Measurements from ENCODE around the gene PLXNA4. TPM values are rescaled to one million over a fixed set of nuclear protein-coding genes. Genes with fewer than 3 reads are reported as not detected.

Gene PLXNA4
- total RNA-seq, 1 experiment from 2014 or later, result 0.81 TPM

DNA sequence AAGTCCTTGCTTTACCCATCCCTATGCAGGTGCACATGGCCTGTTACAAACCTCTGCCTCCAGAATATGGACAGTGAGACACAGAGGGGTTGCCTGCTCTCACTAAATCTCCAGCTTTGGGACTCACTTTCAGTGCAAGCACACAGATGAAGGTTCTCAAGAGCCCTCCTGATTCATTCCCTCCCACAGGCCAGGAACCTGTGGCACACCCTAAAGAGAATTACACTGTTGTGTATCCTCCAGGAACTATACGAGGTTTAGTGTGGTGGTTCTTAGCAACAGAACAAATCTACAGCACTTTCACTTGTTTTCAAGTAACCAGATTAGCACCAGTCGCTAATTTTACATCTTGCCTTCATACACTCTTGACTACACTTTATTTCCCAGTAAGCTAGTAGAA is 192.3 kb downstream of the PLXNA4 start (continued):
- TF ChIP-seq, protein P1, sequence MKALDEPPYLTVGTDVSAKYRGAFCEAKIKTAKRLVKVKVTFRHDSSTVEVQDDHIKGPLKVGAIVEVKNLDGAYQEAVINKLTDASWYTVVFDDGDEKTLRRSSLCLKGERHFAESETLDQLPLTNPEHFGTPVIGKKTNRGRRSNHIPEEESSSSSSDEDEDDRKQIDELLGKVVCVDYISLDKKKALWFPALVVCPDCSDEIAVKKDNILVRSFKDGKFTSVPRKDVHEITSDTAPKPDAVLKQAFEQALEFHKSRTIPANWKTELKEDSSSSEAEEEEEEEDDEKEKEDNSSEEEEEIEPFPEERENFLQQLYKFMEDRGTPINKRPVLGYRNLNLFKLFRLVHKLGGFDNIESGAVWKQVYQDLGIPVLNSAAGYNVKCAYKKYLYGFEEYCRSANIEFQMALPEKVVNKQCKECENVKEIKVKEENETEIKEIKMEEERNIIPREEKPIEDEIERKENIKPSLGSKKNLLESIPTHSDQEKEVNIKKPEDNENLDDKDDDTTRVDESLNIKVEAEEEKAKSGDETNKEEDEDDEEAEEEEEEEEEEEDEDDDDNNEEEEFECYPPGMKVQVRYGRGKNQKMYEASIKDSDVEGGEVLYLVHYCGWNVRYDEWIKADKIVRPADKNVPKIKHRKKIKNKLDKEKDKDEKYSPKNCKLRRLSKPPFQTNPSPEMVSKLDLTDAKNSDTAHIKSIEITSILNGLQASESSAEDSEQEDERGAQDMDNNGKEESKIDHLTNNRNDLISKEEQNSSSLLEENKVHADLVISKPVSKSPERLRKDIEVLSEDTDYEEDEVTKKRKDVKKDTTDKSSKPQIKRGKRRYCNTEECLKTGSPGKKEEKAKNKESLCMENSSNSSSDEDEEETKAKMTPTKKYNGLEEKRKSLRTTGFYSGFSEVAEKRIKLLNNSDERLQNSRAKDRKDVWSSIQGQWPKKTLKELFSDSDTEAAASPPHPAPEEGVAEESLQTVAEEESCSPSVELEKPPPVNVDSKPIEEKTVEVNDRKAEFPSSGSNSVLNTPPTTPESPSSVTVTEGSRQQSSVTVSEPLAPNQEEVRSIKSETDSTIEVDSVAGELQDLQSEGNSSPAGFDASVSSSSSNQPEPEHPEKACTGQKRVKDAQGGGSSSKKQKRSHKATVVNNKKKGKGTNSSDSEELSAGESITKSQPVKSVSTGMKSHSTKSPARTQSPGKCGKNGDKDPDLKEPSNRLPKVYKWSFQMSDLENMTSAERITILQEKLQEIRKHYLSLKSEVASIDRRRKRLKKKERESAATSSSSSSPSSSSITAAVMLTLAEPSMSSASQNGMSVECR (CRISPR knock-in tag; IDR thresholded peaks at IDR 0.05; ENCODE audit: borderline replicate concordance), result no peak
- TF ChIP-seq, protein P2, sequence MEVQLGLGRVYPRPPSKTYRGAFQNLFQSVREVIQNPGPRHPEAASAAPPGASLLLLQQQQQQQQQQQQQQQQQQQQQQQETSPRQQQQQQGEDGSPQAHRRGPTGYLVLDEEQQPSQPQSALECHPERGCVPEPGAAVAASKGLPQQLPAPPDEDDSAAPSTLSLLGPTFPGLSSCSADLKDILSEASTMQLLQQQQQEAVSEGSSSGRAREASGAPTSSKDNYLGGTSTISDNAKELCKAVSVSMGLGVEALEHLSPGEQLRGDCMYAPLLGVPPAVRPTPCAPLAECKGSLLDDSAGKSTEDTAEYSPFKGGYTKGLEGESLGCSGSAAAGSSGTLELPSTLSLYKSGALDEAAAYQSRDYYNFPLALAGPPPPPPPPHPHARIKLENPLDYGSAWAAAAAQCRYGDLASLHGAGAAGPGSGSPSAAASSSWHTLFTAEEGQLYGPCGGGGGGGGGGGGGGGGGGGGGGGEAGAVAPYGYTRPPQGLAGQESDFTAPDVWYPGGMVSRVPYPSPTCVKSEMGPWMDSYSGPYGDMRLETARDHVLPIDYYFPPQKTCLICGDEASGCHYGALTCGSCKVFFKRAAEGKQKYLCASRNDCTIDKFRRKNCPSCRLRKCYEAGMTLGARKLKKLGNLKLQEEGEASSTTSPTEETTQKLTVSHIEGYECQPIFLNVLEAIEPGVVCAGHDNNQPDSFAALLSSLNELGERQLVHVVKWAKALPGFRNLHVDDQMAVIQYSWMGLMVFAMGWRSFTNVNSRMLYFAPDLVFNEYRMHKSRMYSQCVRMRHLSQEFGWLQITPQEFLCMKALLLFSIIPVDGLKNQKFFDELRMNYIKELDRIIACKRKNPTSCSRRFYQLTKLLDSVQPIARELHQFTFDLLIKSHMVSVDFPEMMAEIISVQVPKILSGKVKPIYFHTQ (CRISPR knock-in tag; IDR thresholded peaks at IDR 0.05), result no peak
- TF ChIP-seq, protein P3, sequence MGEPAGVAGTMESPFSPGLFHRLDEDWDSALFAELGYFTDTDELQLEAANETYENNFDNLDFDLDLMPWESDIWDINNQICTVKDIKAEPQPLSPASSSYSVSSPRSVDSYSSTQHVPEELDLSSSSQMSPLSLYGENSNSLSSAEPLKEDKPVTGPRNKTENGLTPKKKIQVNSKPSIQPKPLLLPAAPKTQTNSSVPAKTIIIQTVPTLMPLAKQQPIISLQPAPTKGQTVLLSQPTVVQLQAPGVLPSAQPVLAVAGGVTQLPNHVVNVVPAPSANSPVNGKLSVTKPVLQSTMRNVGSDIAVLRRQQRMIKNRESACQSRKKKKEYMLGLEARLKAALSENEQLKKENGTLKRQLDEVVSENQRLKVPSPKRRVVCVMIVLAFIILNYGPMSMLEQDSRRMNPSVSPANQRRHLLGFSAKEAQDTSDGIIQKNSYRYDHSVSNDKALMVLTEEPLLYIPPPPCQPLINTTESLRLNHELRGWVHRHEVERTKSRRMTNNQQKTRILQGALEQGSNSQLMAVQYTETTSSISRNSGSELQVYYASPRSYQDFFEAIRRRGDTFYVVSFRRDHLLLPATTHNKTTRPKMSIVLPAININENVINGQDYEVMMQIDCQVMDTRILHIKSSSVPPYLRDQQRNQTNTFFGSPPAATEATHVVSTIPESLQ (CRISPR knock-in tag; IDR thresholded peaks at IDR 0.05), result no peak
- TF ChIP-seq, protein P4, sequence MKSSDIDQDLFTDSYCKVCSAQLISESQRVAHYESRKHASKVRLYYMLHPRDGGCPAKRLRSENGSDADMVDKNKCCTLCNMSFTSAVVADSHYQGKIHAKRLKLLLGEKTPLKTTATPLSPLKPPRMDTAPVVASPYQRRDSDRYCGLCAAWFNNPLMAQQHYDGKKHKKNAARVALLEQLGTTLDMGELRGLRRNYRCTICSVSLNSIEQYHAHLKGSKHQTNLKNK (CRISPR knock-in tag; IDR thresholded peaks at IDR 0.05), result no peak
- TF ChIP-seq, protein P5, sequence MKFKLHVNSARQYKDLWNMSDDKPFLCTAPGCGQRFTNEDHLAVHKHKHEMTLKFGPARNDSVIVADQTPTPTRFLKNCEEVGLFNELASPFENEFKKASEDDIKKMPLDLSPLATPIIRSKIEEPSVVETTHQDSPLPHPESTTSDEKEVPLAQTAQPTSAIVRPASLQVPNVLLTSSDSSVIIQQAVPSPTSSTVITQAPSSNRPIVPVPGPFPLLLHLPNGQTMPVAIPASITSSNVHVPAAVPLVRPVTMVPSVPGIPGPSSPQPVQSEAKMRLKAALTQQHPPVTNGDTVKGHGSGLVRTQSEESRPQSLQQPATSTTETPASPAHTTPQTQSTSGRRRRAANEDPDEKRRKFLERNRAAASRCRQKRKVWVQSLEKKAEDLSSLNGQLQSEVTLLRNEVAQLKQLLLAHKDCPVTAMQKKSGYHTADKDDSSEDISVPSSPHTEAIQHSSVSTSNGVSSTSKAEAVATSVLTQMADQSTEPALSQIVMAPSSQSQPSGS (CRISPR knock-in tag; IDR thresholded peaks at IDR 0.05; ENCODE audit: borderline replicate concordance, low read depth), result no peak
- TF ChIP-seq, protein P6, sequence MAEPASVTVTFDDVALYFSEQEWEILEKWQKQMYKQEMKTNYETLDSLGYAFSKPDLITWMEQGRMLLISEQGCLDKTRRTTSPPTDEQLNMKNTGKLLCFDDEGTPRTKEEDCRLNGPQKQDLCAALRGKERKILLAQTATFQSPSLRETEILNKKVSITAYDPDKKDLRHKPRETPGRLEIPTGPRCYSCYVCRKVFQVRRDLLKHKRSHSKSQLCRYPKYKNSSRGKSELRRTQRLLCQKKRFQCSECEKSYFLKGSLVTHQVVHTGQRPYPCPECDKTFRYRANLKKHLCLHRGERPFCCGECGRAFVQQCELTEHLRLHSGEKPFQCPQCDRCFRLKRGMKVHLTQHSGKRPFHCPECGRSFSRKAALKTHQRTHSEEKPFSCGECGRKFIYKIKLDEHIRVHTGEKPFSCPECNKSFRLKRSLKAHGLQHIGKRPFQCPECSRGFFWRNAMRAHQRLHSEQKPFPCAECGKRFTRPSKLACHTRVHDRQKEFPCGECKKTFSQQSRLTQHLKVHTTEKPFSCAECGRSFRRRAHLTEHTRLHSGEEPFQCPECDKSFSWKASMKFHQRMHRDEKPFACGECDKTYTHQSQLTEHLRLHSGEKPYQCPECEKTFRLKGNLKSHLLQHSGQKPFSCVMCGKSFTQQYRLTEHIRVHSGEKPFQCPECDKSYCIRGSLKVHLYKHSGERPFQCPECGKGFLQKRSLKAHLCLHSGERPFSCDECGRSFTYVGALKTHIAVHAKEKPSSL (CRISPR knock-in tag; conservative IDR thresholded peaks at IDR 0.05), result no peak
- TF ChIP-seq ATF1 (CRISPR knock-in tag; IDR thresholded peaks at IDR 0.05) (no peak), ELF4 (CRISPR knock-in tag; IDR thresholded peaks at IDR 0.05; ENCODE audit: low read depth) (no peak)

DNA sequence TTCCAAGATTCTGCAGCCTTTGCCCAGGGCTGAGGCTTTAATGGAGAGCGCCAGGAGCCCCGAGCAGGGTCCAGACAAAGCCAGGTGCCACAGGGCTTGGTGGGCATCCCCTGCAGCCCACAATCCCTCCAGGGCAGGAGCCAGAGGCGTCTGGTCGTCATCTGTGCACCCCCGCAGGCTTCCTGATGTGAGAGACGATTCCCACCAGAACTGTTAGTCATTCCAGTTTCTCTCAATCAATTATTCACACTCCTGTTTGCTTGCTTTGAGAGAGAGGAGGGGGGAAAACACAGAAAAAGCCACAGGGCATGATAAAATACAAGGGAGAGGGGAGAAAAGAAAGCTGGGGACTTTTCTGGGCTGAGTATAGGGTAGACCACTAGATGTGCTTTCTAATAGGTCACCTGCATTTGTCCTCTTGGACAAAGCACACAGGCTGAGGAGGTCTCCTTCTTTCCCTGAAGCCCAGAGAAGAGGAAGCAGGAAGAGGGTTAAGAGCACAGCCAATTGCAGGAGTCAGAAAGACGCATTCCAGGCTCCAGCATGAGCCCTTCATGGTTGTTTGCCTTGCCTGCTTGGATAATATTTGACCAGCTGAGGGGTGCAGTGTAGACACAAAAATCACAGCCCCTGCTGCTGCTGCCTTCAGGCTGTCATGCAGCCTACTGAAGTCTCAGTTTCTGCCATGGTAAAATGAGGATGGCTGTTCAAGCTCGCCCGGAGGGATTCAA is 194.4 kb downstream of the PLXNA4 start:
- Mint-ChIP-seq H3K4me1 (peaks cover 28% of the 10 kb centered on the region), H3K36me3 (no peaks in the 10 kb centered on the region), H3K4me3 (no peak overlapping the region), H3K9me3 (0 out of 2 replicates have a peak, but pooled peaks cover 4% of the 10 kb centered on the region), H3K27me3 (ENCODE audit: low read depth) (peaks cover 2% of the 10 kb centered on the region; the same call in 1 of the 2 replicates), H3K27ac (peak overlapping the region; percentile 74; the same call in 1 of the 2 replicates)
- CTCF ChIA-PET, result interaction anchor here (0.9 kb wide), 1 partner anchor 63 kb away, joined by 4 read pairs; no protein-coding TSS in a partner anchor
- DNase-seq (ENCODE audit: low spot score) (no peak), ATAC-seq (peak; percentile 31)
- POLR2A ChIA-PET, result no interaction called here
- no peak for TF ChIP-seq ZNF219 (CRISPR knock-in tag; IDR thresholded peaks at IDR 0.05; ENCODE audit: borderline replicate concordance)
- TF ChIP-seq, protein P7, sequence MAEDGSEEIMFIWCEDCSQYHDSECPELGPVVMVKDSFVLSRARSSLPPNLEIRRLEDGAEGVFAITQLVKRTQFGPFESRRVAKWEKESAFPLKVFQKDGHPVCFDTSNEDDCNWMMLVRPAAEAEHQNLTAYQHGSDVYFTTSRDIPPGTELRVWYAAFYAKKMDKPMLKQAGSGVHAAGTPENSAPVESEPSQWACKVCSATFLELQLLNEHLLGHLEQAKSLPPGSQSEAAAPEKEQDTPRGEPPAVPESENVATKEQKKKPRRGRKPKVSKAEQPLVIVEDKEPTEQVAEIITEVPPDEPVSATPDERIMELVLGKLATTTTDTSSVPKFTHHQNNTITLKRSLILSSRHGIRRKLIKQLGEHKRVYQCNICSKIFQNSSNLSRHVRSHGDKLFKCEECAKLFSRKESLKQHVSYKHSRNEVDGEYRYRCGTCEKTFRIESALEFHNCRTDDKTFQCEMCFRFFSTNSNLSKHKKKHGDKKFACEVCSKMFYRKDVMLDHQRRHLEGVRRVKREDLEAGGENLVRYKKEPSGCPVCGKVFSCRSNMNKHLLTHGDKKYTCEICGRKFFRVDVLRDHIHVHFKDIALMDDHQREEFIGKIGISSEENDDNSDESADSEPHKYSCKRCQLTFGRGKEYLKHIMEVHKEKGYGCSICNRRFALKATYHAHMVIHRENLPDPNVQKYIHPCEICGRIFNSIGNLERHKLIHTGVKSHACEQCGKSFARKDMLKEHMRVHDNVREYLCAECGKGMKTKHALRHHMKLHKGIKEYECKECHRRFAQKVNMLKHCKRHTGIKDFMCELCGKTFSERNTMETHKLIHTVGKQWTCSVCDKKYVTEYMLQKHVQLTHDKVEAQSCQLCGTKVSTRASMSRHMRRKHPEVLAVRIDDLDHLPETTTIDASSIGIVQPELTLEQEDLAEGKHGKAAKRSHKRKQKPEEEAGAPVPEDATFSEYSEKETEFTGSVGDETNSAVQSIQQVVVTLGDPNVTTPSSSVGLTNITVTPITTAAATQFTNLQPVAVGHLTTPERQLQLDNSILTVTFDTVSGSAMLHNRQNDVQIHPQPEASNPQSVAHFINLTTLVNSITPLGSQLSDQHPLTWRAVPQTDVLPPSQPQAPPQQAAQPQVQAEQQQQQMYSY (CRISPR knock-in tag; IDR thresholded peaks at IDR 0.05), result no peak
- TF ChIP-seq CREM (CRISPR knock-in tag; IDR thresholded peaks at IDR 0.05), result no peak
- TF ChIP-seq ZNF416 (CRISPR knock-in tag; IDR thresholded peaks at IDR 0.05), result no peak
- TF ChIP-seq, protein P8, sequence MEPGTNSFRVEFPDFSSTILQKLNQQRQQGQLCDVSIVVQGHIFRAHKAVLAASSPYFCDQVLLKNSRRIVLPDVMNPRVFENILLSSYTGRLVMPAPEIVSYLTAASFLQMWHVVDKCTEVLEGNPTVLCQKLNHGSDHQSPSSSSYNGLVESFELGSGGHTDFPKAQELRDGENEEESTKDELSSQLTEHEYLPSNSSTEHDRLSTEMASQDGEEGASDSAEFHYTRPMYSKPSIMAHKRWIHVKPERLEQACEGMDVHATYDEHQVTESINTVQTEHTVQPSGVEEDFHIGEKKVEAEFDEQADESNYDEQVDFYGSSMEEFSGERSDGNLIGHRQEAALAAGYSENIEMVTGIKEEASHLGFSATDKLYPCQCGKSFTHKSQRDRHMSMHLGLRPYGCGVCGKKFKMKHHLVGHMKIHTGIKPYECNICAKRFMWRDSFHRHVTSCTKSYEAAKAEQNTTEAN (CRISPR knock-in tag; IDR thresholded peaks at IDR 0.05), result no peak
- TF ChIP-seq, protein P9, sequence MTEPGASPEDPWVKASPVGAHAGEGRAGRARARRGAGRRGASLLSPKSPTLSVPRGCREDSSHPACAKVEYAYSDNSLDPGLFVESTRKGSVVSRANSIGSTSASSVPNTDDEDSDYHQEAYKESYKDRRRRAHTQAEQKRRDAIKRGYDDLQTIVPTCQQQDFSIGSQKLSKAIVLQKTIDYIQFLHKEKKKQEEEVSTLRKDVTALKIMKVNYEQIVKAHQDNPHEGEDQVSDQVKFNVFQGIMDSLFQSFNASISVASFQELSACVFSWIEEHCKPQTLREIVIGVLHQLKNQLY (CRISPR knock-in tag; IDR thresholded peaks at IDR 0.05), result no peak

Measured in WTC11 (cell line).